Keratinocyte (primary cell): ENCODE data around the gene CCDC181.

Experiments used
- EZH2 ChIP-seq: IDR thresholded peaks from one replicate; pipeline ENCODE4 v1.6.1; 2012; ENCODE audit warnings: inconsistent platforms, mild to moderate bottlenecking, low read length, moderate library complexity
- TF ChIP-seq, protein P1 (sequence below), 3 experiments: IDR thresholded peaks in 1 of 3; conservative IDR thresholded peaks in 1 of 3; optimal IDR thresholded peaks in 1 of 3; 2 replicates in 2 of 3; 3 replicates in 1 of 3; pipeline versions ENCODE3 to v1.5.1; 2011; ENCODE audit warnings: low read length in 3 of 3, mild to moderate bottlenecking in 3 of 3, moderate library complexity in 2 of 3, control low read depth in 1 of 3, inconsistent platforms in 1 of 3; ENCODE audit not compliant: insufficient read depth in 2 of 3; ENCODE audit errors: extremely low read depth in 1 of 3

DNA sequence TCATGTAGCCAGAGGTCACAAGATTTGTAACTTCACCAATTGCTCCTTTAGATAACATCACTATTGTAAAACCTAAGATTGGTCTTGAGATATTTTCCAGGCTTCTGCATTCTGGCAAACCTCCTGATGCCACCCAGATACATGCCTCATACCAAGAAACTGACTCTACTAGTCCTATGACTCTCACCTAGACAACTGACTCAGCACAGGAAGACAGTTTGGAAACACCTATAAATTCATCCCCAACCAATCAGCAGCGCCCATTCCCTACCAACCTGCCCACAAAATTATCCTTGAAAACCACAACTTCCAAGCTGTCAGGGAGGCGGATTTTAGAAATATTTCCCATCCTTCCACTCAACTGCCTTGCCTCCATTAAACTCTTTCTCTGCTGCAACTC is 62.3 kb downstream of the CCDC181 start:
- TF ChIP-seq, protein P1, sequence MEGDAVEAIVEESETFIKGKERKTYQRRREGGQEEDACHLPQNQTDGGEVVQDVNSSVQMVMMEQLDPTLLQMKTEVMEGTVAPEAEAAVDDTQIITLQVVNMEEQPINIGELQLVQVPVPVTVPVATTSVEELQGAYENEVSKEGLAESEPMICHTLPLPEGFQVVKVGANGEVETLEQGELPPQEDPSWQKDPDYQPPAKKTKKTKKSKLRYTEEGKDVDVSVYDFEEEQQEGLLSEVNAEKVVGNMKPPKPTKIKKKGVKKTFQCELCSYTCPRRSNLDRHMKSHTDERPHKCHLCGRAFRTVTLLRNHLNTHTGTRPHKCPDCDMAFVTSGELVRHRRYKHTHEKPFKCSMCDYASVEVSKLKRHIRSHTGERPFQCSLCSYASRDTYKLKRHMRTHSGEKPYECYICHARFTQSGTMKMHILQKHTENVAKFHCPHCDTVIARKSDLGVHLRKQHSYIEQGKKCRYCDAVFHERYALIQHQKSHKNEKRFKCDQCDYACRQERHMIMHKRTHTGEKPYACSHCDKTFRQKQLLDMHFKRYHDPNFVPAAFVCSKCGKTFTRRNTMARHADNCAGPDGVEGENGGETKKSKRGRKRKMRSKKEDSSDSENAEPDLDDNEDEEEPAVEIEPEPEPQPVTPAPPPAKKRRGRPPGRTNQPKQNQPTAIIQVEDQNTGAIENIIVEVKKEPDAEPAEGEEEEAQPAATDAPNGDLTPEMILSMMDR (optimal IDR thresholded peaks at IDR 0.05 in 1 of 3, IDR thresholded peaks at IDR 0.05 in 1 of 3, conservative IDR thresholded peaks at IDR 0.05 in 1 of 3; ENCODE audit: extremely low read depth in 1 of 3, insufficient read depth in 2 of 3, low read length in 3 of 3), result no peak
- TF ChIP-seq EZH2, result no peak
